HG03460 (cell line): ENCODE results near the gene CBLN3.

Experiments
- ATAC-seq: cut with Tn5 transposase; IDR thresholded peaks from one replicate; pipeline ENCODE4 v1.9.1; 2021; ENCODE audit not compliant: unreplicated experiment

The CBLN3 gene

DNA sequence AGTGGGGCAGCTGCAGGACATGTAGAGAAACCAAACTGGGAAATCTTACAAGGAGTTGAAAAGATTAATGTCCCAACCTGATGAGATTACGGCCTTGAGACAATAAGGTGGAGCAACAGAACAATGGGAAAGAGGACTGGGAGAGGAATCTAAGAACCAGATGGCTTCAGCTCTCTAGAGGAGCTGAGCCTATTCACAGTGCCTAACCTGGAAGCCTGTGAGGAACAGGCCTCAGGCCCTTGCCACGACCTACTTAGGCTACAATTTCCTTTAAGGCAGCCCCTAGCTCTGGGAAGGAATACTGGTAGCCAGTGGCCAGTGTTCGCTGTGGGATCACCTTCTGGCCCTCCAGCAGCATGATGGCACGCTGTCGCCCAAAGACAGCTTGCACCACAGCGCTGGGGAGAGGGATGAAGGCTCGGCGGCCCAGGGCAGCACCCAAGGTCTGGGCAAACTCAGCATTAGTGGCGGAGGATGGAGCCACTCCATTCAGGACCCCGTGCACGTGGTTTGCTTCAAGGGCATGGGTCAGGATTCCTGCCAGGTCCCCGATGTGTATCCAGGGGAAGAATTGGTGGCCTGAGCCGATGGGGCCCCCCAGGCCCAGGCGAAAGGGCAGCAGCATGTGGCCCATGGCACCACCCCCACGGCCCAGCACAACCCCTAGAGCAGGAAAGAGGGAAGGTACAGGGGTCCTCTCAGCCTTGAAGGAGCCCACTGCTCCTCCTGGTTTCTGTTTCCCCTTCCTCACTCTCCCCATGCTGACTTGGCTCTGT, 10.6 kb upstream of the CBLN3 start:
- no peak for ATAC-seq

DNA sequence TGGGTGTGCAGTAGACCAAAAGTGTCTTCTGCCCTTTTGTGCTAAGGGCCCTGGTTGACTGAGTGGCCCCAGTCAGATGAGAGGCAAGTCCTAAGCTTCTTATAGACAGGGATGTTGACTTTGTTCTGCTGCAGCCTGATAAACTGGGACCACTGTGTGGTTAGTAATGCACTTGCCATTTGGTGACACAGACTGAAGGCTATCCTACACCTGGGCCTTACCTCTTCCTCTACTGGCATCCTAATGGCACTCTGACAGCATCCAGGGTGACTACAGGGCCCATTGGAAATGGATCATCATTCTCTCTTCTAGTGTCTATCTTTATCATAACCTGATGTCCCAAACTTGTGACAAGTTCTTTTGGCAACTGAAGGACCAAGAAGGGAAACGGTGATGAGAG, 9.8 kb upstream of the CBLN3 start:
- no peak for ATAC-seq

DNA sequence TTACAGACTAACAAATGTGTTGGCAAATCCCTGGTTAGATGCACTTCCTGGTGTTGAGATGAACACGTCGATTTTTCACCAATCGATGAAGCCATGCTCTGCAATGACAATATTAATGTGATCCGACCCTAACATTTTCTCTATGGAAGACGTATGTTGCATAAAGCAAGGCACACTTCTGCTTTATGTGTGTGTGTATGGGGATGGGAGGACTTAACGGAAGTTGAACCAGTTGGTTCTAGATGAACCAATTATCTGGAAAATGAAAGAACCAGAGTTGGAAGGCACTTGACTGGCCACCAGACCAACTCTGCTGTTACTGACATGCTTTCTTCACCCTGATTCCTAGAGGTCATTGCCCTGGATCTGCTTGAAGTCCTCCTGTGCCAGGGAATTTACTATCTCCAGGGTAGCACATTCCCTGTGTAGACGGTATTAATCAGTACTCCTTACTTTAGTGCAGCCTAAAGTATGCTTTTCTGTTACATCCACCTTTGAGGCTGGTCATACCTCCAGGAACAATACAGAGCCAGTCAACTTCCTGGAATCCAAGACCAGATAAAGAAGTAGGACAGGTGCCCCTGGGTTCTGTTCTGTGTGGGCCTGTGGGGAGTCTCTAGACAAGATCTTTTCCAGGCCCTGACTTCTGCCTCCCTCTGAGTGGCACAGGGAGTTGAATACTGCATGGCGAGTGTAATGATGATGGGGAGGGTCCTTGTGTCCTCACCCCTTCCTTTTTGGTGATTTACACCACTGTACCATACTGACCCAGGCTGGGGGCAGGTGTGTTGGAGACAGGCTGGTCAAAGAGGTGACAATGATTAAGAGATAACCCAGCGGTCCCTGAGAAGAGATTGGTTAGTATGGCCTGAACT, 9.0 kb upstream of the CBLN3 start:
- no peak for ATAC-seq

DNA sequence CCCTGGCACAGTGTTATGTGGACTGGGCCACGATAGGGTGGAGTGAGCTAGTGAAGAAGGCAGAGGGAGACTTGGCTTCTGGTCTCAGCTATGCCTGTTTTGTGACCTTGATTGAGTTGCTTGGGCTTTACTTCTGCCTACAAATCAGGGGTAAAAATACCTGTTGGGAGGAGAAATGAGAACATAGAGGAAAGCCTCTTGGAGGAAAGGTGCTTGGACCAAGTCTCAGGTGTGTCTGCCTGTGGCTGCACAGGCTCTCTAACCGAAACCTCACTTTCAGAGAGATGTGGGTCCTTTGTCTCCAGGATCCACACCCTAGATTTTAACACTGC, 8.2 kb upstream of the CBLN3 start:
- no peak for ATAC-seq

DNA sequence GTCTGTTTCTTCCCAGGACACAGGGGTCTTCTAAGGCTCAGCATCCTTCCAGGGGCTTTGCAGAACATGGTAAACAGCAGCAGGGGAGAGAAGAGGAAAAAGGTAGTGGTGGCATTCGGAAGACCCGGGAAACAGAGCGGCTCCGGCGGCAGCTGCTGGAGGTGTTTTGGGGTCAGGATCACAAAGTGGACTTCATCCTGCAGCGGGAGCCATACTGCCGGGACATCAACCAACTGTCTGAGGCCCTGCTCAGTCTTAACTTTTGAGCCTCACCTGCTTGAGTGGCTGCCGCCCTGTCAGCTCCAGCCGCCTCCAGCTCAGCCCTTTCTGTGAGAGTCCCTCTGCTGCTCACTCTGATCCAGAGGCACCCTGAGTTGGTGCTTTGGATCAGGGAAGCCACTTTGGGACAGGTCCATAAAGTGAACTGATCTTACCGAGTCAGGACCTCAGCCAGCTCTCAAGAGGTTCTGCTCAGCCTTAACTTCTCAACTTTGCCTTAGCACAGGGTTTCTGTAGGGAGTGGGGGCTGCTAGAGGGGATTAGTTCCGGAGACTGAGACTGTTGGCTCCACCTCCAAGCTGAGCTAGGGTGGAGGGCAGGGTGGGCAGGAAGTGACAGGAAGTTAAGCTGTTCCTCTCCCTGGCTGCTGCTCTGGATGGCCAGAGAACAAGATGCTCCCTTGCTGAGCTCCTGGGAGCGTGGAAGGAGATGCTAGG, 7.7 kb upstream of the CBLN3 start:
- no peak for ATAC-seq

DNA sequence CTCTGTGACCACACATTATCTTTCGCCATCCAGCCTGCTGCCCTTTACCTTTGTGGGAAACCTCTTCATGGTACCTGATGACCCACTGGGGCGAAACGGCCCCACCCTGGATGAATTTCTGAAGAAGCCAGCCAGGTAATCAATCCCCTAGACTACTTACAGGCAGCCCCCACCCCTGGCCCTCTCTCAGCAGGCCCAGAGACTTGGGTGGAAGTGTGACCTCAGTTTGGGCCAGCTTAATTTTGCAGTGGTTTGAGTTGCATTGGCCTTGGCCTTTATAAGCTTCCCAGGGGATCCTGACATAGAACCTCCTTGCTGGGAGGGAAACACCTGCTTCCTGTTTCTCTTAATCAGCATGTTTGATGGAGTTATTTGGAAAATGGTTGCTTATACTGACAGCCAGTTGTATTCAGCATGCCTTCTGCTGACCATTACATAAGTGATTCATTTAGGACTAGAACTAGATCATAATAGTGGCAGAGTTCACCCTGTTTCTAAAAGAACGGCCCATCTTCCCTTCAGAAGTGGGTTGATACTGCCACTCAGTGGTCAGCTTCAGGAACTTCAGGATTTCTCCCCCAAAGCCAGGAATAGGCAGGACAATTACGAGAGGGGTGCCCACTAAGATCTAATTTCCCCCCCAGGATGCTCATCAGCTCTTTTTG, 7.0 kb upstream of the CBLN3 start:
- no peak for ATAC-seq

DNA sequence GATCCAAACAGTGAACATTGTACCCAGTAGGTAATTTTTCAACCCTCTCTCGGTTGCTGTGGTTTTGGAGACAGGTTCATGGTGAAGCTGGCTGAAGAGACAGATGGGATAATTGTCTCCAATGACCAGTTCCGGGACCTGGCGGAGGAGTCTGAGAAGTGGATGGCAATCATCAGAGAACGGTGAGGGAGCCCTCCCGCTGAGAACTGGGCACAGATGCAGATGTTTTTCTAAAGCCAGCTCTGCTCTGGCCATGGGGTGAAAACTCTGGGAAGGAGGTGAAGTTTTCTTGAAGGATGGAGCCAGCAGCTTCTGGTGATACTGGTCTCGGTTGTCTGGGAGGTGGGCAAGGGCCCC, 6.5 kb upstream of the CBLN3 start:
- no peak for ATAC-seq

DNA sequence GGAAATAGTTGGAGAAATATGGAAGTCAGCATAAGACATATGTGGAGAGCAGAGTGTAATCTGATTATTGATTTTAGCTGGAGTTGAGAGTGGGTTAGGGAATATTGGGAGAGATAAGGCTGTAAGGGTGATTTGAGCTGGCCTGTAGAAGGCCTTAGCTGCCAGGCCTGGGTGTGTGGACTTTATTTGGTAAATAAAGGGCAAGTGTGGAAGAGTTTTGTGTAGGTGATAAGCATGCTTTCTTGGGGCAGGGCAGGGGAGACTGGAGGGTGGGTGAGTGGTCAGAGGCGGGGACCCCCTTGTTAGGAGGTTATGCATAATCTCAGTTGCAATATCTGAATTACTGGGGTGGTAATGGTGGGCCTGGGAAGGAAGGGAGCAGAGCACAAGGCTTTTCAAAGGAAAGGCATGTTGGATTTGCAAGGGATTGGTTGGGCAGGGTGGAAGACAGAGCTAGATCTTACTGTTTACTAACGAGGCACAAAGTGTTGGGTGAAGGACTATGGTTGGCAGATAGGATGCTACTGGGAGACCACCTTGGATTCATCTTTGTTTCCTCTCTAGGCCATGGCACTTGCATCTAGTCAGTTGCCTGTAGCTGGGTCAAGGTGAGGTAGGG, 5.8 kb upstream of the CBLN3 start:
- no peak for ATAC-seq

DNA sequence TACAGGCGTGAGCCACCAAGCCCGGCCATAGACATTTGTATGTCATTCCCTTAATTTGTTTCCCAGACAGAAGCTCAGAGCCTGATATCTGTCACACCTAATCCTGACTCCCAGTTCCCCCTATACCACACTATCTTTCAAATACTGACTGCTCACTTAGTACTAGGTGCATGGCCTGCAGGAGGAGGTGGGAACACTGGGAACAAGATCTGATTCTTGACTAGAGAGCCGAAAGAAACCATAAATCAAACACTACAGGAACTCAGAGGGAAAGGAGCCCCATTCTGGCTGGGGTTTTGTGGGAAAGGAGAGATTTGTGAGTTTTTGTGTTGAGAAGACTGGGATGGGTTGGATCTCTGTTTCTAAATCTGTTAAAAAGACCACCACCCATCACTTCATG, 5.2 kb upstream of the CBLN3 start:
- ATAC-seq: no peak

DNA sequence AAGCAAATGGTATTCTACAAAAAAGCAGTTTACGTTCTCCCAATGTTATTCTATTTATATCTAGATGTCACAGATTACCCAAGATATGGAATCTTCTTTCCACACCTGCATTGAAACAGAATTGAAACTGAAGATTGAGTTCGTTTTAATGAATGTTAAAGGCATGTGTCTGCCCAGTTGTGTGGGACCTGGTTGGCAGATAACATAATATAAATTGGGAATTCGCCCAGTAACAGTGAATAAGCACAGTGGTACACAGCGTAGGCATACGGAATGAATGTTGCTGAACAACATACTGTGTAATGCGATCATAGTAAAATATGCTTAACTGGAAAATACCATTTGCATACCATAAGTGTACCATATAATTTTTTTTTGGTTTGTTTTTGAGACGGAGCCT, 4.6 kb upstream of the CBLN3 start:
- ATAC-seq: no peak

DNA sequence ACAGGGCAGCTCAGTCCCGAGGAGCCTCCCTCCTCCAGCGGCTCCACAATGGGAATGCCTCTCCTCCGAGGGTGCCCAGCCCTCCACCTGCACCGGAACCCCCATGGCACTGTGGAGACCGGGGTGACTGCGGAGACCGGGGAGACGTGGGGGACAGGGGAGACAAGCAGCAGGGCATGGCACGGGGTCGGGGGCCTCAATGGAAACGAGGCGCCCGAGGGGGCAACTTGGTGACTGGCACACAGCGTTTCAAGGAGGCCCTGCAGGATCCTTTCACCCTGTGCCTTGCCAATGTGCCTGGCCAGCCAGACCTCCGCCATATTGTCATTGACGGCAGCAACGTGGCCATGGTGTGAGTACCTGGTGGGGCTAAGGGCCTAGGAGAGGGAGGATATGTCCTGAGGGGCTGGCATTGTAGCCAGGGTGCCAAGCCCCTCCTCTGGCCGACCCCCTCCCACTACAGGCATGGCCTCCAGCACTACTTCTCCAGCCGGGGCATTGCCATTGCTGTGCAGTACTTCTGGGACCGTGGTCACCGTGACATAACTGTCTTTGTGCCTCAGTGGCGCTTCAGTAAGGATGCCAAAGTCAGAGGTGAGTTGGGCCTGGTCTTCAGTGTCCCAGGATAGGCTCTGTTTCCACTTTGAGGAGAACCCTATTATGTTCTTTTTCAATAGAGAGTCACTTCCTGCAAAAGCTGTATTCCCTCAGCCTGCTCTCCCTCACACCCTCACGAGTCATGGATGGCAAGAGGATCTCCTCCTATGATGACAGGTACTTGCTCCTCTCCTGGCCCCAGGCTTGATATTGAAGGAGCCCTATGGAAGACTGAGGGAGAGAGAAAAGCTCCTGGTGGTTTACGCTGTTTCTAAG, 3.0 kb upstream of the CBLN3 start:
- no peak for ATAC-seq

DNA sequence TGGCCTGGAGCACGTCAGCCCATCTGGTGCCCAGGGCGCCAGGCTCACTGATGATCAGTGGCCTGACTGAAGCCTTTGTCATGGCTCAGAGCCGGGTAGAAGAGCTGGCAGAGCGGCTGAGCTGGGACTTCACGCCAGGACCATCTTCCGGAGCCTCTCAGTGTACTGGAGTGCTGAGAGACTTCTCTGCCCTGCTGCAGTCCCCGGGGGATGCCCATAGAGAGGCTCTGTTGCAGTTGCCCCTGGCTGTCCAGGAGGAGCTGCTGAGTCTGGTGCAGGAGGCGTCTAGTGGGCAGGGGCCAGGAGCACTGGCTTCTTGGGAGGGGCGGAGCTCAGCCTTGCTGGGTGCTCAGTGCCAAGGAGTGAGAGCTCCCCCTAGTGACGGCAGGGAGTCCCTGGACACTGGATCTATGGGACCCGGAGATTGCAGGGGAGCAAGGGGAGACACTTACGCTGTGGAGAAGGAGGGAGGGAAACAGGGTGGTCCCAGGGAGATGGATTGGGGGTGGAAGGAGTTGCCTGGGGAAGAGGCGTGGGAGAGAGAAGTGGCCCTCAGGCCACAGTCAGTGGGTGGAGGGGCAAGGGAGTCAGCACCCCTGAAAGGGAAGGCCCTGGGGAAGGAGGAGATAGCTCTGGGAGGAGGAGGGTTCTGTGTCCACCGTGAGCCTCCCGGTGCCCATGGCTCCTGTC, 2.2 kb upstream of the CBLN3 start:
- peak; percentile 41 for ATAC-seq

DNA sequence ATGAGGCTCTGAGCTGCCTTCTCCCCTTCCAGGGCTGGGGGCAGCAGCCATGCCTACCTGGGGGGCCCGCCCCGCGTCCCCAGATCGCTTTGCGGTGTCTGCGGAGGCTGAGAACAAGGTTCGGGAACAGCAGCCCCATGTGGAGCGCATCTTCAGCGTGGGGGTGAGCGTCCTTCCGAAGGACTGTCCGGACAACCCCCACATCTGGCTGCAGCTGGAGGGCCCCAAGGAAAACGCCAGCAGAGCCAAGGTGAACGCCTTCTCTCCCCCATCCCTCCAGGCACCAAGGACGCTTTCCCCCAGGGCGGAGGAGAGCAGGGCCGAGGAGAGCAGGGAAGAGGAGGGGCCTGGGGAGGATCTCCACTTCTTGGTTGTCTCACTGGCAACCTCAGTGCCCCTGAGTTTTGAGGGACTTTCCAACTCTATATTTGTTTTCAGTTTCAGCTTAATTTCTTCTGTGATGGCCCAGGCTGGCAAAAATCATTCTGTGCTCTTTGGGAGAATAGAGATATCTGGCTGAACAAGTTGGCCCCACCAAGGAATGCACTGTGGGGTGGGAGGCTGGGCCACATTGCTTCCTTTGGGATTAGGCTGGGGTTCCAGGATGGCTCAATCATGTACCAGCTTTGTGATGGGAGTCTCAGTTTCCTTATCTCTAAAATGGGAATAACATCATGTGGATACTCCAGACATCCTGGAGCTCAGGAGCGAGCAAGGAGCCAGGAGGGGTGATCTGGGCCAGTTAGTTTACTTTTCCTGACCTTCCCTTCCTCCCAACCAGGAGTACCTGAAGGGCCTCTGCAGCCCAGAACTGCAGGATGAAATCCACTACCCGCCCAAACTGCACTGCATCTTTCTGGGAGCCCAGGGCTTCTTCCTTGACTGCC, 1.5 kb upstream of the CBLN3 start:
- ATAC-seq: peak; percentile 45

DNA sequence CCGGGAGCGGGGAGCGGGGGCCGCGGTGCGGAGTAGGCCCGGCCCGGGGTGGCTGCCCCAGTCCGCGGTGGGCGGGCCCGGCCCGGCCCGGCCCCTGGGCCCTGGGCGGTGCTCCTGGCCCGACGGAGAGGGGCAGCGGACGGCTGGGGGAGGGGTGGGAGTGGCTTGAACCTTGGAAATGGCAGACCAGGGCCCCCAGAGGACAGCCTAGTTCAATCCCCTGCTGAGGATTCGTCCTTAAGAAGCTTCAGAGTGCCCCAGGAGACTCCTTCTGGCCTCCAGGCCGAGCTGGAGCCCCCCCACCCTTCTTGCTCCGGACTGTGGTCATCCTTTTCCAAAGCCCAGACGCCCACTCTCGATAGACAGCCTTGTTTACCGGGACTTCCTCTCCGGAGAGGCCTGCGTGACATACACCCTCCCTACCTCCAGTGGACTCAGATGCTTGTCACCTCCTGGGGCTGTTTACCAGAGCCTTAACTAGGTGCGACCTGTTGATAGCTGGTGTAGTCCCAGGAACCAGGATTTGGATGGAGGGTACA, 744 bp upstream of the CBLN3 start:
- peak; percentile 45 for ATAC-seq

DNA sequence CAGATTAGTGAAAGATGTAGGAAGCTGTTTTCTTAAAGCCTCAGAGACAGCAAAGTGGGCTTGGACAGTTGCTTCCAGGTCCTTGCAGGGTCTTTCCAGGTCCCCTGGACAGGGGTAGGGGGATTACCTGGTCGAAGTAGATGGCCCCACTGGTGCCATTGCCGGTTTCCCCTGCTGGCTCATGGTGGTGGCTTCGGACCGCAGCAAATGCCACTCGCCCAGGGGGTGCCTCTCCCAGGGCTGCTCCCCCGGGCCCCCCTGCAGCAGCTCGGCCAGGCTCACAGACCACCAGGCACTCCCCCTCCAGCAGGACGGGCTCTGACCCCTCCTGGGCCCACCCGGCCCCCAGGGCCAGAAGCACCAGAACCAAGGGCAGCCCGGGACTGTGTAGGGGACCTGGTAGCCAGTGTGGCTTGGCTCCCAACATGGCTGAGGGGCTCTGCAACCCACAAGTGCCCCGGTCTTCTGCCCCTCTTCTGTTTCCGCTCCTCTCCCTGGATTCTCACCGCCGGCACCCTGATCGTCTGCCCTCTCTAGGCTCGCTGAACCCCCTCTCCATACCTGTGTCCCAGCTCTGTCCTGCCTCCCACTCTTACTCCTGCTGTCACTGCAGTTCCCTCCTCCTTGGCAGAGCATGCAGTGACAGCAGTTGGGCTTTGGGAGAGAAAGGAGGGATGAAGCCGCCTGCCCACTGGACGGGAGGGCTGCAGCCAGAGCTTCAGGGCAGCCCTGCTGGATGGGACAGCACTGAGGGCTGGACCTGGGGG, 657 bp downstream of the CBLN3 start:
- ATAC-seq: no peak

DNA sequence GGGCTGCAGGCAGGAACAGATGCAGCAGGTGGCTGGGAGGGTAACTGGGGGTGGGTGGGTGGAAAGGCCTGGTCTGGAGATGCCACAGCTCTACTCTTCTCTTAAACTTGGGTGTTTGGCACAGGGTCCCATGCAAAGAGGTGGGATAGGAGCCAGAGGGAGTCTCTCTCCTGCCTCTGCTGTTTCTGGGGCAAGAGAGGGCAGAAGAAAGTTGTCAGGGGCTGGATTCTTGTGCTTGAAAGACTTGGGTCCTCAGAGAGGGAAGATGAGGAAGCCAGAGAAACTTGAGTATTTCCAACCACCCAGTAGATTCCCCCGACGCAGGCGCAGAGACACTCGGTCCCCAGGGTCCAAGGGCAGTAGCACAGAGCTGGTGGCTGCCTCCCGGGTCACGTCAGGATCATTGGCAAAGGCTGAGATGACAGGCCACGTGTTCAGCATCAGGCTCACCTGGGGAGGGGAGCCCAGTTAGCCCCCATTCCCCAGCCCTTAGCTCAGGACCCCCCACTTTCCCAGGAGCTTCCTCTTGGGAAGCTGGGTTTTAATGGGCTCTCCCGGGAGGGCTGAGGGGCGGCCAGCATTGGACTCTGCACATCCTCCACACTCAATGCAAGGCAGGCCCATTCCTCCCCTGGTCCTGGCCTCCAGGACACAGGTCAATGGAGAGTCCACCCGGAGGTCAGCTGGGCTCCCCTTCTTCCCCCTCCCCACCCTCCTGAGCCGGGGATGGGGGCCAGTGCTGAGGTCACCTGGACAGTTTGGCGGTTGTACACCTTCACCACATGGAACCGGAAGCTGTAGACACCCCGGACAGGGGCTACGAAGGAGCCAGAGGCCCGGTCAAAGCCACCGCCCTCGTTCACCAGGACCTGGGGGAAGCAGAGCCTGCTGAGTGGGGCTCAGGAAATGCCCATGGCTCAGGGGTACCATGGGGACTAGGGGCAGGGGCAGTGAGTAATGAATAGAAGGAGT, 1.6 kb downstream of the CBLN3 start:
- no peak for ATAC-seq
